MM.1S (cell line): ENCODE measurements around the gene NAALADL2.

Source experiments
- DNase-seq: peaks from one replicate; pipeline ENCODE4 v3.0.0-alpha.2; 2015
- H2AFZ ChIP-seq: fragments of 300-600 bp; sonication (generic); 2 replicates; pipeline ENCODE4 v1.6.0; 2016; ENCODE audit warnings: antibody characterized with exemption, low read length
- H3F3A ChIP-seq: fragments of 300-600 bp; sonication (generic); 2 replicates; pipeline ENCODE4 v1.6.1; 2016; ENCODE audit warnings: mild to moderate bottlenecking, antibody characterized with exemption, low read length, moderate library complexity, mixed read lengths; ENCODE audit not compliant: insufficient read depth
- H3K27ac ChIP-seq: fragments of 300-600 bp; sonication (generic); 2 replicates; pipeline ENCODE4 v1.5.1; 2016; ENCODE audit warnings: mild to moderate bottlenecking, low read length
- H3K27me3 ChIP-seq: fragments of 300-600 bp; sonication (generic); replicated peaks from 2 replicates; pipeline ENCODE4 v1.6.0; 2016; ENCODE audit warnings: low read length; ENCODE audit not compliant: insufficient read depth
- H3K36me3 ChIP-seq: fragments of 300-600 bp; sonication (generic); replicated peaks from 2 replicates; pipeline ENCODE4 v1.6.1; 2016; ENCODE audit warnings: mild to moderate bottlenecking, low read length, mixed read lengths; ENCODE audit not compliant: insufficient read depth
- H3K4me1 ChIP-seq: fragments of 300-600 bp; sonication (generic); 2 replicates; pipeline ENCODE4 v1.6.1; 2016; ENCODE audit warnings: low read length, mixed read lengths
- H3K4me2 ChIP-seq: fragments of 300-600 bp; sonication (generic); 2 replicates; pipeline ENCODE4 v1.6.0; 2016; ENCODE audit warnings: low read depth, low read length
- H3K4me3 ChIP-seq: fragments of 300-600 bp; sonication (generic); 2 replicates; pipeline ENCODE4 v1.5.1; 2016; ENCODE audit warnings: low read length, mixed read lengths
- H3K79me2 ChIP-seq: fragments of 300-600 bp; sonication (generic); 2 replicates; pipeline ENCODE4 v1.6.1; 2016; ENCODE audit warnings: mixed run types, low read length, mixed read lengths
- H3K9ac ChIP-seq: fragments of 300-600 bp; sonication (generic); 2 replicates; pipeline ENCODE4 v1.6.1; 2016; ENCODE audit warnings: low read length, mixed read lengths
- H3K9me2 ChIP-seq: fragments of 300-600 bp; sonication (generic); replicated peaks from 2 replicates; pipeline ENCODE4 v1.6.1; 2016; ENCODE audit warnings: mild to moderate bottlenecking, low read length, mixed read lengths; ENCODE audit not compliant: insufficient read depth
- H3K9me3 ChIP-seq: fragments of 300-600 bp; sonication (generic); replicated peaks from 2 replicates; pipeline ENCODE4 v1.6.1; 2016; ENCODE audit warnings: mild to moderate bottlenecking, low read length, mixed read lengths; ENCODE audit not compliant: insufficient read depth
- H4K20me1 ChIP-seq: fragments of 300-600 bp; sonication (generic); 2 replicates; pipeline ENCODE4 v1.6.1; 2016; ENCODE audit warnings: mild to moderate bottlenecking, low read length, moderate library complexity, mixed read lengths; ENCODE audit not compliant: insufficient read depth
- CTCF ChIP-seq: fragments of 300-600 bp; sonication (generic); IDR thresholded peaks from 2 replicates; pipeline ENCODE4 v1.5.1; 2016; ENCODE audit warnings: antibody characterized with exemption, low read length, mixed read lengths
- EZH2 ChIP-seq: fragments of 300-600 bp; sonication (generic); optimal IDR thresholded peaks from 2 replicates; pipeline ENCODE3; 2017; ENCODE audit warnings: low read depth, mild to moderate bottlenecking, antibody characterized with exemption, low read length, mixed read lengths
- EZH2phosphoT487 ChIP-seq: fragments of 300-600 bp; sonication (generic); IDR thresholded peaks from 2 replicates; pipeline ENCODE4 v1.6.1; 2018; ENCODE audit warnings: antibody characterized with exemption, low read length

The NAALADL2 gene

DNA sequence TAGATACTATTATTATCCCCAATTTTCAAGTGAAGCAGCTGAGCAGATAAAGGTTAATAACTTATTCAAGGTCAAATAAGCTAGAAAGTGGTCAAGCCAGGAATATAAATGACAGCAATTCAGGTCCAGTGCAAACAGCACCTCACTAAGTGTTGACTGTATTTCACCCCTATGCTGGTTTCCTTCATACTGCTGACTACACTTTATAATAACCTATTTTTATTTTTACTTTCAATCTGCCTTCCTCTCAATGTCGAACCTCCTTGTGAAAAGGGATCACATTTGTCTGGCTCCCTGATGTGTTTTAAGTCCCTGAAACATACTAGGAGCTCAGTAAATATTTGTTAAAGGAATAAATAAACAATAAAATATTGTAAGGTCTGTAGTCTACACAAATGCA, 146.1 kb downstream of the NAALADL2 start:
- Histone ChIP-seq H3K36me3 (no peaks in the 10 kb centered on the region), H2AFZ (peak overlapping the region; percentile 24; the same call in 1 of the 2 replicates), H3K27me3 (no peaks in the 10 kb centered on the region), H4K20me1 (no peaks in the 10 kb centered on the region), H3K79me2 (no peaks in the 10 kb centered on the region), H3K4me1 (no peaks in the 10 kb centered on the region), H3K27ac (peak overlapping the region; percentile 4; the same call in 1 of the 2 replicates), H3K9me2 (no peaks in the 10 kb centered on the region), H3K9ac (peak overlapping the region; percentile 17; the same call in 1 of the 2 replicates), H3K4me2 (peak overlapping the region; percentile 42; the same call in 1 of the 2 replicates), H3K9me3 (no peaks in the 10 kb centered on the region), H3K4me3 (peak overlapping the region; percentile 20; the same call in 1 of the 2 replicates), H3F3A (no peaks in the 10 kb centered on the region)
- no peak for TF ChIP-seq EZH2phosphoT487
- TF ChIP-seq EZH2: no peak
- TF ChIP-seq CTCF: no peak
- DNase-seq: peak; percentile 68

GRCh38 chr3:175005881-175006280, 146.7 kb downstream of the NAALADL2 start:
- H3F3A ChIP-seq: no peaks in the 10 kb centered on the region
- no peaks in the 10 kb centered on the region for H3K4me1 ChIP-seq
- no peaks in the 10 kb centered on the region for H3K9me3 ChIP-seq
- no peaks in the 10 kb centered on the region for H3K36me3 ChIP-seq
- H3K27me3 ChIP-seq: no peaks in the 10 kb centered on the region
- DNase-seq: no peak
- no peak overlapping the region for H3K27ac ChIP-seq
- no peaks in the 10 kb centered on the region for H4K20me1 ChIP-seq
- TF ChIP-seq CTCF (no peak), EZH2phosphoT487 (no peak)
- H3K4me2 ChIP-seq: no peak overlapping the region
- H3K4me3 ChIP-seq: no peak overlapping the region
- H3K9ac ChIP-seq: no peak overlapping the region
- H3K9me2 ChIP-seq: no peaks in the 10 kb centered on the region
- H2AFZ ChIP-seq: no peak overlapping the region
- H3K79me2 ChIP-seq: no peaks in the 10 kb centered on the region

GRCh38 chr3:175007306-175007705, 148.2 kb downstream of the NAALADL2 start:
- H3K9ac ChIP-seq: no peak overlapping the region
- no peaks in the 10 kb centered on the region for H3K27me3 ChIP-seq
- no peaks in the 10 kb centered on the region for H3K9me3 ChIP-seq
- H3K27ac ChIP-seq: no peak overlapping the region
- no peaks in the 10 kb centered on the region for H3F3A ChIP-seq
- H3K4me1 ChIP-seq: no peaks in the 10 kb centered on the region
- TF ChIP-seq EZH2phosphoT487 (no peak), EZH2 (no peak), CTCF (no peak)
- no peak overlapping the region for H3K4me2 ChIP-seq
- DNase-seq: no peak
- no peak overlapping the region for H2AFZ ChIP-seq
- no peaks in the 10 kb centered on the region for H3K36me3 ChIP-seq
- no peaks in the 10 kb centered on the region for H4K20me1 ChIP-seq
- no peaks in the 10 kb centered on the region for H3K79me2 ChIP-seq
- H3K9me2 ChIP-seq: no peaks in the 10 kb centered on the region
- H3K4me3 ChIP-seq: no peak overlapping the region
